Posterior vena cava (tissue), 2 donors: ENCODE measurements around the gene TAS2R38. TPM values are rescaled to one million over a fixed set of nuclear protein-coding genes. Genes with fewer than 3 reads are reported as not detected.

Experiments used
- DNase-seq: peaks from one replicate; pipeline ENCODE4 v3.0.0-alpha.2; 2020; ENCODE audit warnings: low spot score
- intact Hi-C, 2 donors: fragments of 100-400 bp; cut with DNase I; formaldehyde crosslinking; loops; one replicate each; pipeline versions ENCODE4 v1.14.1 to v1.14.2; 2022 to 2023
- total RNA-seq, 2 donors: library from RNA; stranded (reverse); fragmentation: NEBNext Ultra II Directional; extraction: Animal tissue kit (Norgen Biotek cat#: 25700); gene quantifications; one replicate each; pipeline ENCODE4 v1.2.1, GENCODE V29; 2021
- donor health status: DM: yes; HTN: yes; CAD: no.
- donor health status: DM: yes; HTN: yes; CAD: no.

TAS2R38 gene
- total RNA-seq, 2 donors from 2014 or later = not detected

- DNase-seq = no peak
- intact Hi-C loops = no loop called here
Observed at GRCh38 chr7:141978351-141978750, 4.8 kb upstream of the TAS2R38 start.

GRCh38 chr7:141976524-141977245 lies 3.1 kb upstream of the TAS2R38 start:
- intact Hi-C loops = no loop called here
- no peak for DNase-seq

GRCh38 chr7:141975806-141976523 lies 2.4 kb upstream of the TAS2R38 start:
- peak; percentile 91 for DNase-seq
- intact Hi-C loops = no loop called here

GRCh38 chr7:141974831-141975230 lies 1.3 kb upstream of the TAS2R38 start:
- intact Hi-C loops = no loop called here
- DNase-seq = no peak

GRCh38 chr7:141960687-141961422 lies 12.7 kb downstream of the TAS2R38 start:
- intact Hi-C loops = no loop called here
- DNase-seq = no peak

- no peak for DNase-seq
- intact Hi-C loops = no loop called here
Observed at GRCh38 chr7:141956084-141956483, 17.5 kb downstream of the TAS2R38 start.

GRCh38 chr7:141954334-141954733 lies 19.2 kb downstream of the TAS2R38 start:
- no peak for DNase-seq
- intact Hi-C loops = no loop called here

- no peak for DNase-seq
- intact Hi-C loops = no loop called here
Observed at GRCh38 chr7:141952461-141952860, 21.1 kb downstream of the TAS2R38 start.

GRCh38 chr7:141950806-141951205 lies 22.8 kb downstream of the TAS2R38 start:
- intact Hi-C loops = no loop called here
- no peak for DNase-seq

GRCh38 chr7:141949911-141950310 lies 23.7 kb downstream of the TAS2R38 start:
- DNase-seq = no peak
- intact Hi-C loops = no loop called here

GRCh38 chr7:141949451-141949850 lies 24.1 kb downstream of the TAS2R38 start:
- DNase-seq = no peak

GRCh38 chr7:141949021-141949420 lies 24.6 kb downstream of the TAS2R38 start:
- intact Hi-C loops = no loop called here
- DNase-seq = no peak

More at GRCh38 chr7:141949451-141949850, 24.1 kb downstream of the TAS2R38 start:
- intact Hi-C loops = no loop called here

- intact Hi-C loops = no loop called here
- DNase-seq = no peak
Observed at GRCh38 chr7:141946796-141947195, 26.8 kb downstream of the TAS2R38 start, which contains the start of gene CLEC5A. Gene CLEC5A, minus strand, starts transcription at chr7:141946974. Its CDS starts 682 bp downstream, at chr7:141946292.

- intact Hi-C loops = no loop called here
- no peak for DNase-seq
Observed at GRCh38 chr7:141945356-141945755, 28.2 kb downstream of the TAS2R38 start.

GRCh38 chr7:141944811-141945210 lies 28.8 kb downstream of the TAS2R38 start:
- intact Hi-C loops = no loop called here

GRCh38 chr7:141943846-141944245 lies 29.7 kb downstream of the TAS2R38 start:
- no peak for DNase-seq
- intact Hi-C loops = no loop called here

More at GRCh38 chr7:141944811-141945210, 28.8 kb downstream of the TAS2R38 start:
- DNase-seq = no peak

- DNase-seq = no peak
Observed at GRCh38 chr7:141941075-141941474, 32.5 kb downstream of the TAS2R38 start.

GRCh38 chr7:141930211-141930610 lies 43.4 kb downstream of the TAS2R38 start:
- intact Hi-C loops = no loop called here
- no peak for DNase-seq

More at GRCh38 chr7:141941075-141941474, 32.5 kb downstream of the TAS2R38 start:
- intact Hi-C loops = no loop called here

- no peak for DNase-seq
- intact Hi-C loops = no loop called here
Observed at GRCh38 chr7:141928845-141929195, 44.8 kb downstream of the TAS2R38 start.
